GM21529 (cell line): Measurements from ENCODE around the gene NTSR1.

Source experiments
- ATAC-seq: cut with Tn5 transposase; IDR thresholded peaks from one replicate; pipeline ENCODE4 v1.9.1; 2021; ENCODE audit not compliant: unreplicated experiment

NTSR1 gene

DNA sequence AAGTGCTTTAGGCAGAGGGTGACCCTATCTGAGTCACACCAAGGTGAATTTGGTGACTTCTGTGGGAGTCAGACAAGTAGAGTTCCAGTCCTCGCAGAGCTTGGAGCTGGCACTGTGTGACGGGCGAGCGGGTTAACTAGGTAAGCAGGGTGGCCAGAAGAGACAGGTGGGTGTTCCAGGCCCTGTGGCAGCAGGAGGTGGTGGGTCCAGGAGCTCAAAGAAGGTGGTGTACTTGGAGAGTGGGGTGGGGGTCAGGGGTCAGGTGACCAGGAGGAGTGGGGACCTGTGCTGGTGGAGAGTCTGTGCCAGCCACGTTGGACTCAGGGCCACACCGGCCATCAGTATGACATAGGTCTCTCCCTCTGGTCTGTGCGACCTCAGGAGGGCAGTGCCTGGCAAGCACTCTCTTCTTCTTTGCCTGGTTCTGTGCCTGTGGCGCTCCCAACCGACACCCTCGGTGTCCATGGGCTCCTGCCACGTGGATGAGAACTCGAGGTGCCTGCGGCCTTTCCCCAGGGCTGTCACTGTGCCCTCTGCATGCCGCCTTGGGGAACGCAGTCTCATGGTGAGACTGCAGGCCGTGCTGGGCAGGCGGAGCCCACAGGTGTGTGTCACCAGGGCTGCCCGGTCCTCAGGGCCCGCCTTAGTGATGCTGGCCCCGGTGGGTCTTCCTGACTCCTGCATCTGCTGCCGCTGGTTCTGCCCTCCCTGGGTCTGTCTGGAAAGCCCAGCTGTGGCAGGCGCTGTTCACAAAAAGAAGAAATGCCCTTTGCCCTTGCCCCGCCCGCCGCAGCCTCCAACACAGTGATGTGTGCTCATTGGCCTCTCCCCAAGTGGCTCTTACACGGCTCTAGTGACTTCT lies 89.3 kb downstream of the NTSR1 start:
- ATAC-seq: no peak

DNA sequence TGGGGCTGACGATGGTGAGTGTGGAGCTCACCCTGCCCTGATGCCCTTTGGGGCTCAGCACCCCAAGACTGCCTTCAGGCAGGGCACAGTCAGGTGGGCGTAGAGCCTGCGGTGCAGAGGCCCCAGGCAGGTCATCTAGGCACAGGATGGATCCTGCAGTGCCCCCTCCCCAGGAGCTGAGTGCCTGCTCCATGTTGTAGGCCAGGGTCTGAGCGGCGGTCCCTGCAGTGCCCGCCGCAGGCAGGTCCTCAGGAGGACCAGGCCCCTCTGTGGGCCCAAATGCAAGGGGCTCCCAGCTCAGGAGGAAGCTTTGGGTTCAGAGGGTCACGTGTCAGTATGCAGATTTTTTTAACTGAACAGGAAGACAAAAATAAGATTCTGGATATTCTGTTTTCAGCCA lies 90.4 kb downstream of the NTSR1 start:
- no peak for ATAC-seq

DNA sequence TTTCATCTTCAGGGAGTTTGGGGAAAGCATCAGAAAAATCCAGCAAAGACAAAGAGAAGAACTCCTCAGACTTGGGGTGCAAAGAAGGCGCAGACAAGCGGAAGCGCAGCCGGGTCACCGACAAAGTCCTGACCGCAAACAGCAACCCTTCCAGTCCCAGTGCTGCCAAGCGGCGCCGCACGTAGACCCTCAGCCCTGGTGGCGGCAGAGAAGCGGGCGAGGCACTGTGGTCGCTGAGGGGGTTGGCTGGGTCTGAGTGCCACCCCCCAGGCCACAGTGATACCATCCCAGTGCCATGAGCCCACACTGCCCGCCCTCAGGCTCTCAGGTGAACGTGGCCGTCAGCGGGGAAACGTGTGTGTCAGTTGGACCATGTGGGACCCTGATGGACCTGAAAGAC lies 90.8 kb downstream of the NTSR1 start:
- ATAC-seq: no peak

GRCh38 chr20:62799873-62800272 lies 91.2 kb downstream of the NTSR1 start:
- no peak for ATAC-seq

- no peak for ATAC-seq
Measured at GRCh38 chr20:62800314-62801259, 92.0 kb downstream of the NTSR1 start.

DNA sequence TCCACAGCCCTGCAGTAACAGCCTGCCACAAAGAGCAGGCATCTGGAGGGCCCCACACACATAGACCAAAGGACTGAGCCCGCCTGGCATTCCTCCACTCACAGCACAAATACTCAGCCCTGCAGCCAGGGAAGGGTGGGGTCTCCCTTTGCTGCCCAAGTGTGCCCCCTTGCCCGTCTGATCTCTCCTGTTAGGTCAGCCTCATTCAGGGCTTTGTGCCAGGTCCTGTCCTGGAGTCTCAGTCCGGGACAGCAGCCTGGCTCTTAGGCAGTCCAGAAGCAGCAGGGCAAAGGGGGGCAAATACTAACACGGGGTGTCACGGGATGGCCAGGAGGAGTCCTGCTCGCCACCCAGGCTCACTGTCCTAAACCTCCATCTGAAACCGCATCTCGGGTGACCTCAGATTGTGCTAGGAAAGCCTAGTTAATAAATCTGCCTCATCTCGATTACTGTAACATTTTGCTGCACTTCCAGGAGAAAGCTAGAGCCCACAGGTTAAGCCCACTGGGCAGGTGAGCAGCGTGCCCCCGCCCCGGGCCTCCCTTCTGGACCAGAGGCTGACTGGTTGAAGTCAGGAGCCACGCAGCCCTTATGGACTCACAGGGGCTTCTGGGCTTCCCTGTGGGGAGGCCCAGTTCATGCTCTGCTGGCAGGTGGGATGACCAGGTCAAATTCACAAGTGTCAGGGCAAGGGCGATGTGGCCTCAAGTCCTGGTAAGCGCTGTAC lies 92.8 kb downstream of the NTSR1 start:
- ATAC-seq: no peak

- no peak for ATAC-seq
Measured at GRCh38 chr20:62802026-62802712, 93.5 kb downstream of the NTSR1 start.

DNA sequence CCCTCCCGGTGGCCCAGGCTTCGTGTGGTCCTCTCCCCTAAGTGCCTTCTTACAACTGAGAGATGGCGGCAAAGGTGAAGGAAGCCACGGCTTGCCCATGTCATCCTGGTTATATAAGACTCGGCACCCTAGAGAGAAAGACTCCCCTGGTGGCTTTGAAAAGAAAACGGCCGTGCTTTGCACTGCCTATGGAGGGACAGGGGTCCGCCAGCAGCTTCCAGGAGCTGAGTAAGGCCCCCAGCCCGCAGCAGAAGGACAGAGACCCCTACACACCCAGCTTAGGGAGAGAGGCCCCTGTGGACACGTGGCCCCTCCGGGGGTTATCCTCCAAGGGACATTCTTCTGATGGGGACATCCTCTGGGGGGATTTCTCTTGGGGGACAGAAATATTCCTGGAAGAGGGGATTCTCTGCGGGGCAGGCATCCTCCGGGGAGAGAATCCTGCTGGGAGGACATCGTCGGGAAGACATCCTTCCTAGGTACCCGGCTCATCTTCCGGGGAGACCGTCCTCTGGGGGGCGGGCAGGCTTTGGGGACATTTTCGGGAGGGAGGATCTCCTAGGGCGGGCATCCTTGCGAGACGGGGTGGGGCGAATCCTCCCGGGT lies 95.5 kb downstream of the NTSR1 start:
- peak; percentile 6 for ATAC-seq

DNA sequence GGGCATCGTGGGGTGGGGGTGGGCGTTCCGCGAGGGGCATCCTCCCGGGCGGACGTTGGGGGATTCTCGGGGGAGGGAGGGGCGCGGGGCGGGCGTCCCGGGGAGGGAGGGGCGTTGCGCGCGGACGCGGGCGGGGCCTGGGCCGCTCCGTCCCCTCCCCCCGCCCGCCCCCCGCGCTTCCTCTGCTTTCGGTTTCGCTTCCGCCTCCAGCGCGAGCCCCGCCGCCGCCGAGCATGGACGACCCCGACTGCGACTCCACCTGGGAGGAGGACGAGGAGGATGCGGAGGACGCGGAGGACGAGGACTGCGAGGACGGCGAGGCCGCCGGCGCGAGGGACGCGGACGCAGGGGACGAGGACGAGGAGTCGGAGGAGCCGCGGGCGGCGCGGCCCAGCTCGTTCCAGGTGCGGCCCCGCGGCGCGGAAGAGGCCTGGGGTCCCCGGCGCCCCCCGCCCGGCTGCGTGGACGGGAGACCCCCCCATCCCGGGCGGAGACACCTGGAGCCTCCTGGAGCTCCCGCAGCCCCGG lies 96.1 kb downstream of the NTSR1 start, which contains the start of gene OGFR:
TSS of gene OGFR (plus strand) at position 209 of the 528 bp plus-strand sequence. CDS start at position 234, 25 bp downstream.
- ATAC-seq: peak; percentile 45

- peak; percentile 20 for ATAC-seq
Measured at GRCh38 chr20:62805155-62805710, 96.6 kb downstream of the NTSR1 start.

DNA sequence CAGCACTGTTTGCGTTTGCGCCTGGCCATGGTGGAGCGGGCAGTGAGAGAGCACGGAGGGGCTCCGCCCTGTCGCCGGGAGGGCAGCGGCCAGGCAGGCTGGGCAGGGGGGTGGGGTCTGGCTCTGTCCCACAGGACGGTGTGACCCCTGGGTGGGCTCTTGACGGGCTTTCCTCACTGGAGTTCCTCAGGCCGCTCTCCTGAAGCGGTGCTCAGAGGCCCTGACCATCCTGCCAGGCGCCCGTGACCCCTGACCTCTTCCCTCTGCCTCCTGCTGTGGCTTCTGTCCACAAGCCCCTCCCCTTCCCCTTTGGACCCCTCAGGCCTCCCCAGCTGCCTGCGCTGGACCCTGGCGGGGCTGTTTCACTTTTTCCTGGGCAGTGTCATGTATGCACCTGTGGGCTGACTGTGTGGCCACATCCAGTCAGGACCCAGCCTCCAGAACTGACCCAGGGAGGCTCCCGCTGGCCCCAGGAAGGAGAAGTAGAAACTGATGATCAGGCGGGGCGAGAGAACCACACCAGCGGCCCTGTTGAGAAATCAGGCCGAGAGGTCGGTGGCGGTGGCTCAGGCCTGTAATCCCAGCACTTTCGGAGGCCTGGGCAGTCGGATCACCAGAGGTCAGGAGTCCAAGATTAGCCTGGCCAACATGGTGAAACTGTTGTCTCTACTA lies 97.2 kb downstream of the NTSR1 start:
- ATAC-seq: no peak

DNA sequence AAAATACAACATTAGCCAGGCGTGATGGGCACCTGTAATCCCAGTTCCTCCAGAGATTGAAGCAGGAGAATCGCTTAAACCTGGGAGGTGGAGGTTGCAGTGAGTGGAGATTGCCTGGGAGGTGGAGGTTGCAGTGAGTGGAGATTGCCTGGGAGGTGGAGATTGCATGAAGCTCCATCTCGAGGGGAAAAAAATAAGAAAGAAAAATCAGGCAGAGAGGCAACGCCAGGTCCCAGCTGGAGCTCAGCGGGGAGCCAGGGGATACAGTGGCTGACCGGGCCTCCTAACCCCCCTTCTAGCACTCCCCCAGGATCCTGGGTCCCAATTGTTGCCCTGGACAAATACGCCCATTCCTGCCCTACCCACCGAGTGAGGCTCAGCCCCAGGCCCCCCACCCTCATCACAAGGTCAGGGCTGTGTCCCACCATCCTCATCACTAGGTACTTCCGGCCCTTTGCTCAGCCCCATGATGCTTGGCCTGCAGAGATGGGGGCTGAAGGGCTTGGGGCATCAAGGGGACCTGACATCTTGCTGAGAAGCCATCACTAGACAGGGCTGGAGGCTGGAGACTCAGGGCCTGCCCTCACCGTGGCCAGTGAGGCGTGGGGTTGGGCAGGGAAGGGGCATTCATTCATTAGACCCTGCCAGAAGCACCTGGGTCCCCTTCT lies 97.9 kb downstream of the NTSR1 start:
- ATAC-seq: no peak

DNA sequence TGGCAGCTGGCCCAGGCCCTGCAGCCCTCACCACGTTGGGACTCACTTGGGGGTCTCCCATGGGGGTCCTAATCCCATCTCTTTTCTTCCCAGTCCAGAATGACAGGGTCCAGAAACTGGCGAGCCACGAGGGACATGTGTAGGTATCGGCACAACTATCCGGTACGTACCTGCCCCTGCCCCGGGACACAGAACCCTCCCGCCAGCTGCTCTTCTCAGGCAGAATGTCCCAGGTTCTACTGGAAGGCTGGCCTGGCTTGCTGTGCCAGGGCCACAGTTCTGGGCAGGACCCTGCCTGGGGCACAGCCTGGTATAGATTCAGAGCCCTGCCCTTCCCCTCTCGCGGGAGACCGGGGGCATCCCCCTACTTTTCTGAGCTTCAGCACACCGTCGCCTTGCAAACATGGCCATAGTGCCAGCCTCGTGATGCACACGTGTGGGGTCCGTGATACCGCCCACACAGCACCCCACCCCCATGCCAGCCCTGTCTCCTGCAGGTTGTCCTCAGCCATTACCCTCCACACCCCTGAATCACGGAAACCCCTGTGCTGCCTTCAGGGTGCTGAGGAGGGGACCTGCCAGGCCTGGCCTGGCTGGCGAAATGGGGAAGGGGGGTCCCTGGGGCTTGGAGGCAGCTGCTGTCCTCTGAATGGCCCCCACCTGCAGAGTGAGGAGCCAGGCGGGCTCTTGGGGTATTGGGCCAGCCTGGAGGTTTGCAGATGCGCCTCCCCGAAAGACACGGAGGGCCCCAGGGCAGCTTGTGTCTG lies 99.0 kb downstream of the NTSR1 start:
- ATAC-seq: no peak

GRCh38 chr20:62808211-62808865 lies 99.7 kb downstream of the NTSR1 start:
- peak; percentile 37 for ATAC-seq

DNA sequence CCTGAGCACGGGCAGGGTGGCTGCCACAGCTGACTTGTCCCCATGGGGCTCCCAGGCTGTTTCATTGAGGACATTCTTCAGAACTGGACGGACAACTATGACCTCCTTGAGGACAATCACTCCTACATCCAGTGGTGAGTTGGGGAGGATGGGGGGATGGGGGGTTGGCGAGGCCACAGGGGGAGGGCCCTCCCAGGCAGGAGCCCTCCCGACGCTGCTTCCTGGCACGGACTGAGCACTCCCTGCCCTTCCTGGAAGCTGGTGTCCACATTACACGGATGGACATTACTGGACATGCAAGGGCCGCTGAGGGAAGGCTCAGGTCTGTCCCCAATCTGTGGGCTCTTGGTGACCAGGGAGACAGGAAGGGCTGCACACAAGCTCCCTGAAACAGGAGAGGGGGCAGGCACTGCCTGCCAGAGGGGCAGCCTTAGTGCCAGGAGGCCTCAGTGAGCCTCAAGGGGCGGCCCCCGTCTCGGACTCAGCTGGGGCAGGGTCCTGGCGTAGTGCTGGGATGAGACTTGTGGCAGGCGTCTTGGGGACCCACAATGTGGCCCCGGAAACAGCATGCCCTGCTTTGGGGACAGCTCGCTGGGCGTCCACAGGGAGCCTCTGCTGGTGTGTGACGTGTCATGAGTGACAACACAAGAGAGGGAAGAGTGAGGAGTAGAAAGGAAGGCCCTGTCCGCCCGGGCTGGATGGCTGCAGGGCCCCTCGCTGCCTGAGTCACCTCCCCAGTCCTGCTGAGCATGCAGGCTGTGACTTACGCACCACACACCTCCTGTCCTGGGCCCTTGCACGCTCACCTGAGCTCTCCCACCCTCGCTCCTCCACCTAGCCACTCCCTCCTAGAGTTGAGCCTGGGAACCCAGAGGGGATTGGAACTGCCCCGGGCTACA lies 101.1 kb downstream of the NTSR1 start:
- ATAC-seq: no peak

DNA sequence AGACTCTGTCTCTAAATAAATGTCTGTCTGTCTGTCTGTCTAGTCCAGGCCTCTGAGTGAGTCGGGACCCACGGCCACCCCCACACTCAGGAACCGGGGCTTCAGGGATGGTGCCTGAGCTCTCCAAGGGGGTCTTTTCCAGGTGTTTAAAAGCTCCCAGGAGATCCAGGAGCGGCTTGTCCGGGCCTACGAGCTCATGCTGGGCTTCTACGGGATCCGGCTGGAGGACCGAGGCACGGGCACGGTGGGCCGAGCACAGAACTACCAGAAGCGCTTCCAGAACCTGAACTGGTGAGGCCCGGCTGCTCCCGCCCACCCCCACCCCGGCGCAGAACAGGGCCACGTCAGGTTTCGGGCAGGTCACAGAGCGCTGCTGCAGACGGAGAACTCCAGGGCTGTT lies 102.7 kb downstream of the NTSR1 start:
- ATAC-seq: no peak
